ENCODE measurements around the gene PIP4K2C.

GRCh38 chr12:57606821-57607220 lies 15.8 kb downstream of the PIP4K2C start:
- TF ChIP-seq CTCF (IDR thresholded peaks at IDR 0.05; ENCODE audit: borderline replicate concordance, extremely low read depth, low read length, poor library complexity, severe bottlenecking) (no peak), EZH2 (IDR thresholded peaks at IDR 0.05; ENCODE audit: borderline replicate concordance, low read depth, low read length, severe bottlenecking) (no peak)
